ENCODE measurements around the gene SBSN.
A peak's percentile ranks its signal among the peaks of the same experiment; 100 is the strongest.

Gene SBSN

GRCh38 chr19:35549174-35549788, 21.2 kb upstream of the SBSN start:
- peak; percentile 63 for DNase-seq

GRCh38 chr19:35546532-35546931, 18.4 kb upstream of the SBSN start:
- peaks cover 33% of the 10 kb centered on the region for H3K4me1 ChIP-seq (ENCODE audit: insufficient read depth, low read length)
- peak overlapping the region; percentile 74 for H3K27ac ChIP-seq (ENCODE audit: low read length)
- no peaks in the 10 kb centered on the region for H3K27me3 ChIP-seq (ENCODE audit: insufficient read depth, low read length, poor library complexity)
- peaks cover 26% of the 10 kb centered on the region for H3K79me2 ChIP-seq (ENCODE audit: insufficient read depth, low read length)
- H3K4me2 ChIP-seq (ENCODE audit: insufficient read depth, low read length): peak overlapping the region; percentile 88
- DNase-seq (no peak), ATAC-seq (ENCODE audit: insufficient read depth, low read depth) (no peak)
- peak overlapping the region; percentile 63 to 68; a peak in 3 of 4 replicates for H3K4me3 ChIP-seq (ENCODE audit: low read depth in 1 of 2, low read length in 2 of 2)
- no peak for TF ChIP-seq CTCF (IDR thresholded peaks at IDR 0.05; ENCODE audit: borderline replicate concordance, extremely low read depth, low read length, poor library complexity, severe bottlenecking)
- no peak for TF ChIP-seq EZH2 (IDR thresholded peaks at IDR 0.05; ENCODE audit: borderline replicate concordance, low read depth, low read length, severe bottlenecking)
- H3K9me3 ChIP-seq (ENCODE audit: insufficient read depth, low read length, severe bottlenecking): no peaks in the 10 kb centered on the region
- no peak overlapping the region for H2AFZ ChIP-seq (ENCODE audit: low read depth, low read length)
- H3K36me3 ChIP-seq (ENCODE audit: insufficient read depth, low read length): peaks cover 31% of the 10 kb centered on the region
- peak overlapping the region; percentile 75 for H3K9ac ChIP-seq (ENCODE audit: low read depth, low read length)
- peaks cover 12% of the 10 kb centered on the region; the same call in 1 of the 2 replicates for H4K20me1 ChIP-seq (ENCODE audit: insufficient read depth, low read length)

More at GRCh38 chr19:35549174-35549788, 21.2 kb upstream of the SBSN start:
- Histone ChIP-seq H3K27me3 (ENCODE audit: insufficient read depth, low read length, poor library complexity) (no peaks in the 10 kb centered on the region), H3K36me3 (ENCODE audit: insufficient read depth, low read length) (peaks cover 26% of the 10 kb centered on the region), H2AFZ (ENCODE audit: low read depth, low read length) (no peak overlapping the region), H3K9ac (ENCODE audit: low read depth, low read length) (no peak overlapping the region), H3K4me2 (ENCODE audit: insufficient read depth, low read length) (no peak overlapping the region), H3K4me1 (ENCODE audit: insufficient read depth, low read length) (peaks cover 24% of the 10 kb centered on the region), H3K9me3 (ENCODE audit: insufficient read depth, low read length, severe bottlenecking) (no peaks in the 10 kb centered on the region), H3K27ac (ENCODE audit: low read length) (no peak overlapping the region), H3K4me3 (ENCODE audit: low read depth in 1 of 2, low read length in 2 of 2) (no peak overlapping the region), H4K20me1 (ENCODE audit: insufficient read depth, low read length) (peaks cover 12% of the 10 kb centered on the region; the same call in 1 of the 2 replicates), H3K79me2 (ENCODE audit: insufficient read depth, low read length) (peaks cover 26% of the 10 kb centered on the region)
- TF ChIP-seq CTCF (IDR thresholded peaks at IDR 0.05; ENCODE audit: borderline replicate concordance, extremely low read depth, low read length, poor library complexity, severe bottlenecking): peak; percentile 92
- no peak for TF ChIP-seq EZH2 (IDR thresholded peaks at IDR 0.05; ENCODE audit: borderline replicate concordance, low read depth, low read length, severe bottlenecking)
- ATAC-seq (ENCODE audit: insufficient read depth, low read depth): peak; percentile 49; the same call in 2 of the 3 replicates

GRCh38 chr19:35545855-35546381, 17.8 kb upstream of the SBSN start:
- H3K9ac ChIP-seq (ENCODE audit: low read depth, low read length): peak overlapping the region; percentile 75
- peak overlapping the region; percentile 63 to 68 for H3K4me3 ChIP-seq (ENCODE audit: low read depth in 1 of 2, low read length in 2 of 2)
- peak; percentile 66 for ATAC-seq (ENCODE audit: insufficient read depth, low read depth)
- H3K4me2 ChIP-seq (ENCODE audit: insufficient read depth, low read length): peak overlapping the region; percentile 88
- peak; percentile 64 for DNase-seq
- no peaks in the 10 kb centered on the region for H3K27me3 ChIP-seq (ENCODE audit: insufficient read depth, low read length, poor library complexity)
- no peaks in the 10 kb centered on the region for H3K9me3 ChIP-seq (ENCODE audit: insufficient read depth, low read length, severe bottlenecking)
- peaks cover 31% of the 10 kb centered on the region for H3K36me3 ChIP-seq (ENCODE audit: insufficient read depth, low read length)
- peak overlapping the region; percentile 91 for H2AFZ ChIP-seq (ENCODE audit: low read depth, low read length)
- H3K79me2 ChIP-seq (ENCODE audit: insufficient read depth, low read length): peaks cover 26% of the 10 kb centered on the region
- no peak for TF ChIP-seq CTCF (IDR thresholded peaks at IDR 0.05; ENCODE audit: borderline replicate concordance, extremely low read depth, low read length, poor library complexity, severe bottlenecking)
- no peak for TF ChIP-seq EZH2 (IDR thresholded peaks at IDR 0.05; ENCODE audit: borderline replicate concordance, low read depth, low read length, severe bottlenecking)
- H3K4me1 ChIP-seq (ENCODE audit: insufficient read depth, low read length): peaks cover 33% of the 10 kb centered on the region
- H4K20me1 ChIP-seq (ENCODE audit: insufficient read depth, low read length): peaks cover 12% of the 10 kb centered on the region; the same call in 1 of the 2 replicates
- H3K27ac ChIP-seq (ENCODE audit: low read length): peak overlapping the region; percentile 74
